AG04450 (cell line): ENCODE results near the gene VRK2. TPM values are rescaled to one million over a fixed set of nuclear protein-coding genes. Genes with fewer than 3 reads are reported as not detected.
"Not testable (repeated sequence)": the region's sequence is repeated elsewhere in the genome, so short reads cannot be mapped to it uniquely, and the experiment has no call there.

Experiments used
- CTCF ChIA-PET: fragments of 300-600, 350-600 bp; formaldehyde crosslinking; extraction: SDS; loops from one replicate; lab custom pipeline; 2022; ENCODE audit warnings: antibody characterized with exemption, inconsistent platforms; lab: Charles Lee
- POLR2A ChIA-PET: fragments of 350-600 bp; formaldehyde crosslinking; extraction: SDS; loops from one replicate; lab custom pipeline; 2021; ENCODE audit warnings: antibody characterized with exemption, inconsistent platforms; lab: Yijun Ruan, JAX
- DNase-seq: peaks from one replicate; pipeline ENCODE4 v3.0.0-alpha.2; 2011; ENCODE audit warnings: low read depth, low spot score
- H3K27ac ChIP-seq: one replicate; pipeline ENCODE4 v1.5.1; 2012; ENCODE audit warnings: low read depth, low read length, control low read depth
- H3K27me3 ChIP-seq: one replicate; pipeline ENCODE4 v1.6.0; 2012; ENCODE audit warnings: low read length; ENCODE audit not compliant: control insufficient read depth, insufficient read depth
- H3K4me3 ChIP-seq: 2 replicates; pipeline ENCODE4 v1.5.1; 2011; ENCODE audit warnings: mild to moderate bottlenecking, low read depth, low read length, control low read depth
- H3K9me3 ChIP-seq: 2 replicates; pipeline ENCODE4 v1.5.1; 2012; ENCODE audit warnings: low read length; ENCODE audit not compliant: control insufficient read depth, insufficient read depth
- polyA plus RNA-seq: library from polyadenylated mRNA; depleted of rRNA; stranded (reverse); fragments of >200 nt; gene quantifications from 2 replicates; pipeline ENCODE4 v1.2.3, GENCODE V29; 2011
- TF ChIP-seq, protein P1 (sequence below): IDR thresholded peaks from 2 replicates; pipeline ENCODE4 v1.5.1; 2011; ENCODE audit warnings: low read depth, low read length, control low read depth, inconsistent platforms

The VRK2 gene
- polyA plus RNA-seq, 1 experiment = 19.4 TPM

GRCh38 chr2:58101500-58101899, 54.9 kb downstream of the VRK2 start:
- TF ChIP-seq, protein P1, sequence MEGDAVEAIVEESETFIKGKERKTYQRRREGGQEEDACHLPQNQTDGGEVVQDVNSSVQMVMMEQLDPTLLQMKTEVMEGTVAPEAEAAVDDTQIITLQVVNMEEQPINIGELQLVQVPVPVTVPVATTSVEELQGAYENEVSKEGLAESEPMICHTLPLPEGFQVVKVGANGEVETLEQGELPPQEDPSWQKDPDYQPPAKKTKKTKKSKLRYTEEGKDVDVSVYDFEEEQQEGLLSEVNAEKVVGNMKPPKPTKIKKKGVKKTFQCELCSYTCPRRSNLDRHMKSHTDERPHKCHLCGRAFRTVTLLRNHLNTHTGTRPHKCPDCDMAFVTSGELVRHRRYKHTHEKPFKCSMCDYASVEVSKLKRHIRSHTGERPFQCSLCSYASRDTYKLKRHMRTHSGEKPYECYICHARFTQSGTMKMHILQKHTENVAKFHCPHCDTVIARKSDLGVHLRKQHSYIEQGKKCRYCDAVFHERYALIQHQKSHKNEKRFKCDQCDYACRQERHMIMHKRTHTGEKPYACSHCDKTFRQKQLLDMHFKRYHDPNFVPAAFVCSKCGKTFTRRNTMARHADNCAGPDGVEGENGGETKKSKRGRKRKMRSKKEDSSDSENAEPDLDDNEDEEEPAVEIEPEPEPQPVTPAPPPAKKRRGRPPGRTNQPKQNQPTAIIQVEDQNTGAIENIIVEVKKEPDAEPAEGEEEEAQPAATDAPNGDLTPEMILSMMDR = no peak
- Histone ChIP-seq H3K9me3 (no peaks in the 10 kb centered on the region), H3K4me3 (no peak overlapping the region), H3K27ac (no peak overlapping the region), H3K27me3 (no peaks in the 10 kb centered on the region)
- ChIA-PET CTCF (no interaction called here), POLR2A (no interaction called here)
- no peak for DNase-seq

- no peaks in the 10 kb centered on the region for H3K9me3 ChIP-seq
- POLR2A ChIA-PET = no interaction called here
- CTCF ChIA-PET = interaction anchor here (1.0 kb wide), 1 partner anchor 17 kb away, joined by 3 read pairs; no protein-coding TSS in a partner anchor
- no peak for DNase-seq
- H3K4me3 ChIP-seq = no peak overlapping the region
- H3K27ac ChIP-seq = no peak overlapping the region
- TF ChIP-seq, protein P1 = no peak
- H3K27me3 ChIP-seq = no peaks in the 10 kb centered on the region
Observed at GRCh38 chr2:58106896-58107295, 60.3 kb downstream of the VRK2 start.

DNA sequence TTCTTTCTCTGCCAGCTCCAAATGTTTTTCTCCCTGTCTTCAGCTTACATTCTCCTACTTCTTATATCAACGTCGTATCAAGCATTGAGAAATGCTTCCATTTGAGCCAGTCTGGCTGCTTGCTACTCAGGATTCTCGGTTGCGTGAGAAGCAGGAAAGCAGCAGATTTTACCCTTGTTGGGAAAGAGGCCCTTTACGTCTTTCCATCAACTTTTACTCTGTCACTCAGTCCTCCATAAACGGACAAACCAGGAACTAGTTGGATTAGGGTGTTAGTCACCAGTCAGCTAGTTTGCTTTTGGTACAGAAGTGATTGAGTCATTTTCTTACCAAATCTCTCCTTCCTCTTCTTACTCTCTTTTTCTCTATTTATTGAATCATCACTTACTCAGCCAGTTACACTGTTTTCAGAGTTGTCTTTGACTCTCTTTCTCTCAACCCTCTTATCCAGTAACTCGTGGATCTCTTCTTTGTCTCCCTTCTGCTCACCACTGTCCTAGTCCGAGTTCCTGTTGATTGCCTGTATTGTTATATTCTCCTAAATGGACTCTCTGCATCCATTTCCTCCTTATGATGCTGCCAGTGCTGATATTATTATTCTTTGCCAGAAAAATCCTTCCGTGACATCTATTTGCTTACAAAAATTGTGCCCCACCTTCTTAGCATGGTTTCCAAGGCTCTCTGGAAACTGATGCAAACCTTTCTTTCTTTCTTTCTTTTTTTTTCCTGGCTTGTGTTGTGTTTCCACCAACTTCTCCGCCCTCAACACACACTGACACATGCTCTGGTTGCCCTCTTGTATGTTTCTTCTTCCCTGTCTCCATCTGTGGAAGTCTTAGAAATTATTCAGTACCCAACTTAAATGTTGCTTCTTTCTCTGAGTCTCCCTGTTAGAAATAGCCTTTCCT, 61.5 kb downstream of the VRK2 start:
- TF ChIP-seq, protein P1 = no peak
- Histone ChIP-seq H3K4me3 (peak overlapping the region; percentile 52), H3K9me3 (no peaks in the 10 kb centered on the region), H3K27me3 (no peaks in the 10 kb centered on the region), H3K27ac (peak overlapping the region; percentile 92)
- POLR2A ChIA-PET = interaction anchor here (1.1 kb wide), 1 partner anchor 61 kb away, joined by 5 read pairs; the partner anchor contains the start of gene VRK2
- peak; percentile 82 for DNase-seq
- CTCF ChIA-PET = interaction anchor here (0.8 kb wide), 1 partner anchor 203 kb away, joined by 3 read pairs; no protein-coding TSS in a partner anchor

DNA sequence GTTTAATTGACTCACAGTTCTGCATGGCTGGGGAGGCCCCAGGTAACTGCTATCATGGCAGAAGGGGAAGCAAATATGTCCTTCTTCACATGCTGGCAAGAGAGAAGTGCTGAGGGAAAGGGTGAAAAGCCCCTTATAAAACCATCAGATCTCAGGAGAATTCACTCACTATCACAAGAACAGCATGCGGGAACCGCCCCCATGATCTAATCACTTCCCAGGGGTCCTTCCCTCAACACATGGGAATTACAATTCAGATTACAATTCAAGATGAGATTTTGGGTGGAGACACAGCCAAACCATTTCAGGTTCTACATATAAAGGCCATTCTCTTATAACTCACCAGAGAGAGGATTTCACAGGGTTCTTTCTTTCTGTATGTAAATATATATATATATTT, 62.9 kb downstream of the VRK2 start:
- Histone ChIP-seq H3K27ac (no peak overlapping the region), H3K9me3 (no peaks in the 10 kb centered on the region), H3K27me3 (no peaks in the 10 kb centered on the region), H3K4me3 (no peak overlapping the region)
- TF ChIP-seq, protein P1 = no peak
- POLR2A ChIA-PET = no interaction called here
- no peak for DNase-seq
- CTCF ChIA-PET = no interaction called here

- Histone ChIP-seq H3K27ac (no peak overlapping the region), H3K27me3 (no peaks in the 10 kb centered on the region), H3K4me3 (no peak overlapping the region), H3K9me3 (no peaks in the 10 kb centered on the region)
- ChIA-PET POLR2A (no interaction called here), CTCF (no interaction called here)
- no peak for DNase-seq
- TF ChIP-seq, protein P1 = no peak
Observed at GRCh38 chr2:58110765-58111164, 64.2 kb downstream of the VRK2 start.

DNA sequence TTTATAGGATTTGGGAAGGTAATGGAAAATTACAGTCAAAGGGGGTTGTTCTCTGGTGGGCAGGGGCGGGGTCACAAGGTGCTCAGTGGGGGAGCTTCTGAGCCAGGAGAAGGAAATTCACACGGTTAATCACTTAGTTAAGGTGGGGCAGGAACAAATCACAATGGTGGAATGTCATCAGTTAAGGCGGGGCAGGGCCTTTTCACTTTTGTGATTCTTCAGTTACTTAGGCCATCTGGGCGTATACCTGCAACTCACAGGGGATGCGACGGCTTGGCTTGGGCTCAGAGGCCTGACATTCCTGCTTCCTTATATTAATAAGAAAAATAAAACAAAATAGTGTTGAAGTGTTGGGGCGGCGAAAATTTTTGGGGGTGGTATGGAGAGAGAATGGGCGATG, 67.0 kb downstream of the VRK2 start:
- DNase-seq, H3K27ac ChIP-seq, CTCF ChIA-PET, H3K4me3 ChIP-seq, POLR2A ChIA-PET, H3K9me3 ChIP-seq, H3K27me3 ChIP-seq: not testable (repeated sequence)
